ENCODE results near the gene SPECC1L.

The SPECC1L gene

DNA sequence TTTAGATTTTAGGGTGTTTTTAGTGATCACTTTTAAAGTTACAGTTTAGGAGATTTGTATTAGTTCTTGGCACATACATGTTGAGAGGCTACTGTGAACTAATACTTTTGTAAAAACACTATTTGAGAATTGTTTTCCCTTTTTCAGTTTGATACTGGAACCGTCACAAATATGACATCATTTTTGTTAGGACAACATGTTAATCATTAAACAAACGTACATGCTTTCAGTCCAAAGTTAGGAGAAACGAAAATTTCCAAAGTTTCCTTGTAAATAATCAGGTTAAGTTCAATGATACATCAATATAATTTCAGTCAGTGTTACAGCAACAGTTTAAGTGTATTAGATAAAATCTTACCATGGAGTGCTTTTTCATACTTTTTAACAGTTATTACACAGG is 53.1 kb downstream of the SPECC1L start:
- no peak for DNase-seq

DNA sequence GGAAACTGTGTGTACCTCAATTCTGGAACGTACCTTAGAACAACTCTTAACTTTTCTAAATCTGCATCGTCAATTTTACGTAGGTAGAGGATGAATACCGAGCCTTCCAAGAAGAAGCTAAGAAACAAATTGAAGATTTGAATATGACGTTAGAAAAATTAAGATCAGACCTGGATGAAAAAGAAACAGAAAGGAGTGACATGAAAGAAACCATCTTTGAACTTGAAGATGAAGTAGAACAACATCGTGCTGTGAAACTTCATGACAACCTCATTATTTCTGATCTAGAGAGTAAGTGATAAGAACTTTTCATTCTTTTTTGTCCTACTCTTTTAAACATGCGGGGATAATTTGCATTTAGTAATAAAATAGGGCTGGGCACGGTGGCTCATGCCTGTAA is 53.5 kb downstream of the SPECC1L start:
- DNase-seq: no peak

DNA sequence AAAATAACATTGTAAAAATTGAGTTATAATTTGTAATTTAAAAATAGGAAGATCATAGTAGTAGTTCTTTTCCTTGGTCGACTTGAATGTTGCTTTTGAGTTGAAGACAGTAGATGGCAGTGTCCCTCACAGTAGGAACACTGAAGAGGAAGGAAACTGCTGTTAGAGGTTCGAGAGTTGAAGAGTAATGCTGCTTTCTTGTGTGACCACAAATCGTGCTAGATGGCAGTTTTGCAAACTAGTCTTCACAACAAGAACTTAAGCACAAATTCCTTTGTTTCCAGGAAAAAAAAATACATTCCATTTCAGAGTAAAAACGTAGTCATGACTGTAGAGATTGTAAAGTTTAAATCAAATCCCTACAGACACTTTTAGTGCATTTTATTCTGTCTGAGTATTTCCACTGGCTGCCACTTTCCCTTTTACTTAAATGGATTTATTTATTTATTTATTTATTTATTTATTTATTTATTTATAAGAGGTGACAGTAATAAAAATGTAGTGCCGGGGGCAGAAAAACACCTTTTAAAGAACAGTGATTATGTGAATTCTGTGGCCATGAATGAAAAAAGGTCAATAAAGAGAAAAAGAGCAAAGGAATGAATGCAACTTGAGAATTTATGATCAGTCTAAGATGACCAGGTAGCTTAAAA is 54.6 kb downstream of the SPECC1L start:
- no peak for DNase-seq

DNA sequence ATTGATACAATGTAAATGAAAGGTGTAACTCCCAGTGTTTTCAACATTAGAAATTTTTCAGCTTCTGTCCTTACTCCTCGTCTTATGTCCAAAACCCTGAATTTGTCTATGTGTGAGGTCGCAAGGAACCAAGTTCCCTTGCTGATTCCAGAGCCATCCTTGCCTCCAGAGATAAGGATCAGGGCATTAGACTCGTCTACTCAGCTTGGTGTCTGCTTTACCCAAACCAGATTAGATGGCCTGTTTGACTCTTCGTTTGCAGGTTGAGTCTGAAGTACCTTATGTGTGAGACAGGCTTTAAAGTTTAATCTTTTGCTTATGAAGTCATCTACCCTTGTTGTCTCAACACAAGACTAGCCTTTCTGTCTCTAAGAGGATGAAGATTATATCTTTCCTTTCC is 55.6 kb downstream of the SPECC1L start:
- no peak for DNase-seq

DNA sequence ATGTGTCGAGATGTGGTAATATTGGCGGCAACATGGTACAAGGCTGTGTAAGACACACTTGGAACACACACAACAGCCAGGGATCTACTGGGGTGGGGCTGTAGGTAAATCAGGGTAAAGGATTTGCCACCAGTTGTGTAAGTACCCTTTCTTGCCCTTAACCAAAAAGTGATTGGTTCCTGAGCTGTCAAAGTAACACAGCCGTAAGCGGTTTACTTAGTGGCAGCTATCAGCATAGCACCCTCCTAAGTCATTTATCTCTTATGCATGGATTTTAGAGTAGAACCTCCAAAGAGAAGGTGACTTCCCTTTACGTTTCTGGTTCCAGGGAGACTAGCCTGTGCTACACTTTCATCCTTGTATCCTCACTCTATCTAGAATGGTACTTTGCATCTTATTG is 57.2 kb downstream of the SPECC1L start:
- no peak for DNase-seq

DNA sequence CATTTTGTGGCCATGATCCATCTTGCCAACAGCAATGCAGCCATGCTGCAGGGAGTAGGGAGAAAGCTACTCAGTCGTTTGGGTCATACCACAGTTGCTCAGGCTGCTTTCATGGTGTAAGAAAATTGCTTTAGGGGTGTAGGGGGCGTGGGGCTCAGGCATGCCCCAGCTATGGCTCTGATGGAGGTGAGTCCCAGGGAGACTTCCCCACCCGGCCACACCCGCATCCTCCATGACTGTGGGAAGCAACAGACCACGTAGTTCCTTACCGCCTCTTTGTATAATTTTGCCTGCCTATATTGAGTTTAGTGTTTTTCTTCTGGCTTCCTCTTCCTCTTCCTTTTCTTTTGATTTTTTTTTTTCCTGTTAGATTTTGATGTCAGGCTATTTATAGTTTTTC is 58.8 kb downstream of the SPECC1L start:
- no peak for DNase-seq

DNA sequence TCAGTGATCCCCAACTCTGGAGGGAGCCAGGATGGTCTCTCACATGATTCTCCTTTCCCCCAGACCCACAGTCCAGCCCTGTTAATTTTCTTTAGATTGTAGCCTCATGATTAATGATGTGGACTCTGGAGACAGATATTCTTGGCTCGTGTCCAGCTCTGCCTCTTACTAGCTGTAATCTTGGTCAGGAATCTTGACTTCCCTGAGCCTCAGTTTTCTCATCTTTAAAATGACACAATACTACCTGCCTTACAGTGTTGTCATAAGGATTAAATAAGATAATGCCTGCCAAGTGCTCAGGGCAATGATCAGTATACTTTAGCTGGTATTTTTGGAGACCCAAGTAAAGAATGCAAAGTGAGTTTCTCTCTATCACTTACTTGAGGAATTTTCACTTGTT is 60.0 kb downstream of the SPECC1L start:
- no peak for DNase-seq

DNA sequence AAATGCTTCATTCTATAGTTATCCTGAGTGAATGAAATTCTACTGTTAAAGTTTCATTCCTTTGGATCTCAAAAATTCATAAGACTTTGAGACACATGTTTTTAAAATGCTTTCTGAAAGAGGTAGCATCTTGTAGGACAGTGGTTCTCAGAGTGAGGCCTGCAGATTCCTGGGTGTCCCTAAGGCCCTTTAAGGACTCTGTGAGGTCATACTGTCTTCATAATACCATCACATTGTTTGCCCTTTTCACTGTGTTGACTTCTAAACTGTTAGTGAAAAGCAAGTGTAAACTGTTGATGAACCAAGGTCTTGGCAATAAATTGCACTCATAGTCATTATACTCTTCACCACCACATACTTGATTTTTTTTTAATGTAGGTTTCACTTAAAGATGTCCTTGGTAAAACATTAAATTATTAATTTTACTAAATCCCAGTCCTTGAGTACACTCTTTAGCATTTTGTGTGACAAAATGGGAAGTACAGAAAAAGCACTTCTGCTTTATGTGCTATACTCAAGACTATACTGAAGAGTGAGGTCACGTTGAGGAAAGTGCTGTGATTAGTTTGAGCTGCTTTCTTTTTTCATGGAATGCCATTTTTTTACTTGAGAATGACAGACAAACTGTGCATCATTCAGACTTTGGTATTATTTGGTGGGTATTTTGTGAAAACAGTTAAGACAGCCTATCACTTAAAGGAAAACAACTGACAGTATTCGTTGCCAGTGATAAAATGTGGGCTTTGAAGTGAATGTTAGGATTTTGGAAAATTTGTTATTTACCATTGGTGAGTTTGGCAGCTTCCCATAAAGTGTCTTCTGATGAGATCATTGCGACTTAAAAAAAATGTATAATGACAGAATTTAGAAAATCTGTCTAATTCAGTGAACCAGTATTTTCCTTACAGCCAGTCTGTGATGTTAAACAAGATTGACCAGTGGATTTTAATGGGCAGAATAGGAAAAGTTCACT is 61.1 kb downstream of the SPECC1L start:
- no peak for DNase-seq

DNA sequence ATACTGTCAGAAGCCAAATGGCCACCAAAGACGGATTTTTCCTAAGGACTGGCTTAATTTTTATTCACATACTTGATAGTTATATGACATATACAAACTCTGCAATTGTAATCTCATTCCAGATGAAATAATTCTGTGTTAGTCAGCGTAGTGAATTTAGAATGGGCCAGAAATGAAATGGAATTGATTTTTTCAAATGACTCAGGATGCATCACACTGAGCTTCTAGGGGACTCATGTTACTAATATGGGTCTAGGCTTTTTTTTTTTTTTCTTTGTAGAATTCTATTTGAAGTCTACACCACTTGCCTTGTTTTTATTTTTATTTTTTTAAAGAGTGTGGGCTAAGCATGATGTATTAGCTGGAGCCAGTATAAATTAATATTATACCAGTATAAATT is 62.7 kb downstream of the SPECC1L start:
- DNase-seq: no peak

DNA sequence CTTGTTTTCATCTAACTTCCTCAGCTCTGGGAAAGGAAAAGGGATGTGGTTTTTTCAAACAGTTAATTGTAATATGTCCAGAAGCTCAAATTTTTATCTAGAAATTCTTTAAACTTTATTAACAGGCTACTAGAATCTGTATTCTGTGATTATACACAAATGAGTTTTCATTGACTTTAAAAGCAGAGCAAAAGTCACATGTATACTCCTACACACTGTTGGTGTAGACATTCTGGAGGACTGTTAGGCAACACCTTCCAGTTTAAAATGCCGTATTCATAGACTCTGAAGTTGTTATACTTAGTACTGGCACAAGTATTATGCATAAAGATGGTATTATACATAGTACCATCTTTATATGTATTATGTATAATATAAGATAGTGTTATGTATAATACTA is 64.9 kb downstream of the SPECC1L start:
- DNase-seq: no peak

DNA sequence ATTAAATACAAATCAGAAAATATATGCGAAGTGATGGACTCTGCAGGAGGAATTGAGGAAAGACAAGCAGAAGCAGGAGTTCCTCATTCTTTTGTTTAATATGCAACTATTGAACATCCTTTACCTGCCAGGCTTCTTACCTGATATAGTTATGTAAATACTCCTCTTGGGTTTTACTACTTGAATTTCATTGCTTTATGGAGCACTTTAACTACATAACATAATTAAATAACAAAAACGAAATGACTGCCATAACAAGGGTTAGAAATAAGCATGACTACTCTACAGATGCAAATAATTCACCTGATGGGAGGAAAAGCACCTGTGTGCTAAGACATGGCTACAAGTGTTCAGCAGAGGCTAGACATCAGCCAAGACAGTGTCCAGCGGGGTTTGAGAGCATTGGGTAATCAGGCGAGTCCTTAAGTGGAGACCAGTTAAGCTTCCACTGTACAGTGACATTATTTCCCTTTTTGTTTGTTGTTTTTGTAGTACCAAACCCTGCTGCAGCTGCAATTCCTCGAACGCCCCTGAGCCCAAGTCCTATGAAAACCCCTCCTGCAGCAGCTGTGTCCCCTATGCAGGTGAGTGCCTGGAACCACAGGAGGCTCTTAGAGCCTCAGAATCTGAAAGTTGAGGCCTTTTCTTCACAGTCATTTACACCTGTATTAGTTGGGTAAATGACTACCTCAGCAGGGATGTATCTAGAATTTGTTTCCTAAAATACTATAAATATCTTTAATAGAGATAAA is 67.4 kb downstream of the SPECC1L start:
- DNase-seq: no peak

DNA sequence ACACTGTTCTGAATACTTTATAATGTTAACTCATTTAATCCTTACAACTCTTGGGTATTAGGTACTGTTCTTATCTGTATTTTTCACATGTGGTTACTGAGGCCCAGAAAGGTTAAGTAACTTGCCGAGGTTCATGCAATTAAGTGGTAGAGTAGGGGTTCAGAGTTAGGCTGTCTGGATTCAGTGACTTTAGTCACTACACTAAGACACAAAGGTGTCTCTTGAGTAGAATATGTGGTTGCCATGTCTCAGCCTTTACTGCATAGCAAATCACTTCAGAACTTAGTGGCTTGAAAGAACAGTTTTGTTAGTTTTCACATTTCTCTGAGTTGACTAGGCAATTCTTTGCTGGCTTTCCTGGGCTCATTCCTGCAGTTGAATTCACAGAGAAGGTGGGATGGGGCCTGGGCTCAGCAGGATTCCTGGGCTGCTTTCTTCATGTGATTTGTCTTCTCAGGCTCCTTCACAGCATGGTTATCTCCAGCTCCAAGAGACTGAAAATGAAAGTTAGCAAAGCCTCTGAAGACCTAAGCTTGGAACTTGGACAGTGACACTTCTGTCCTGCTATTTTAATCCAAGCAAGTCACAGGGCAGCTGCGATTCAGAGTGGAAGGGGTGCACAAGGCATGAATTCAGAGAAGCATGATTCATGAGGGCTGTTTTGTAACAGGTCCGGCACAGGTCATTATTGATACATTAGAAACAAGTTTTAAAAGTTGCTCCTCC is 68.3 kb downstream of the SPECC1L start:
- DNase-seq: no peak

DNA sequence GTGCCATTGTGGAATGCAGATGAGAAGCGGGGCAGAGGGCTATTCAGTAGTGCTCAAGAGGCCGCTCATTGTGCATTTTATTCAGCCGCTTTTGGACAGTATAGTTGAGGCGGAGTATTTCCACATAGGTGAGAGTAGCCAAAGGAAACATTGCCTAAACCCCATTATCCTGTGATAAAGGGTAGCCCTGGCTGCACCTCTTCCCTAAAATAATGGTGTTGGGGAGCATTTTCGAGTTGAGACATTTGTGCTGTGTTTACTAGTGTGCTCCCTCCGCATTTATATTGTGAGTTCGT is 68.8 kb downstream of the SPECC1L start:
- no peak for DNase-seq

DNA sequence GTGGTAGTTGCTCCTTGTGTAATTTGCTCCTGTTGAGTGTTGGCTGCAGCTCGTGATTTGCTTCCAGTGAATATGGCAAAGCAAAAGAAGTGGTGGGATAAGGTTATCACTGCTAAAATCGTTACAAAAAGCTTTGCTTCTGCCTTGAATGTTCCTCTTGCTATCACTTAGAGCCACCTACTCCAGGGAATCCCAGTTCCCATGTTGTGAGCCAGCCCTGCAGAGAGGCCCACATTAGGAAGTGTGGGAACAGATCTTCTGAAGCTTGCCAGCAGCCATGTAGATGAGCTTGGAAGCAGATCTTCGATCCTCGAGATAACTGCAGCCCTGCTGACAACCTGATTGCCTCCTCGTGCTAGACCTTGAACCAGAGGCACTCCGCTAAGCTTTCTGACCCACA is 71.0 kb downstream of the SPECC1L start:
- no peak for DNase-seq

DNA sequence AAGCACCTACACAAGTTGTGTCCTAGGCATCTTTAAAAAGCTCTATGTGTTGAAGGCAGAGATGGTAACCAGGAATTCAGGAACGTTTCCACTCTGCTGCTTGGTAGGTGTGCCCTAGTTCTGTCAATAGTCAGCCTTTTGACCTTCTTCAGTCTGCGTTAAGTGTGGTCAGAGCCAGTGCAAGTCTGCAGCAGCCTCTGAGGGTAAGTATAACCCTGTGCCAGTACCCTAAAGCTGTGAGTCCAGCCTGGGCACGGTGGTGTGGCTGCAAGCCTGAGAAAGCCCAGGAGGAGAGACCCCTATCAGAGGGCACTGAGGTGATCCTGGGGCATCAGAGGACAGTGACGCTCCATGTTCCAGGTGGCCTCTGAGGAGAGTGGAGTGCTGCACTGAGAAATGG is 80.0 kb downstream of the SPECC1L start:
- DNase-seq: no peak

DNA sequence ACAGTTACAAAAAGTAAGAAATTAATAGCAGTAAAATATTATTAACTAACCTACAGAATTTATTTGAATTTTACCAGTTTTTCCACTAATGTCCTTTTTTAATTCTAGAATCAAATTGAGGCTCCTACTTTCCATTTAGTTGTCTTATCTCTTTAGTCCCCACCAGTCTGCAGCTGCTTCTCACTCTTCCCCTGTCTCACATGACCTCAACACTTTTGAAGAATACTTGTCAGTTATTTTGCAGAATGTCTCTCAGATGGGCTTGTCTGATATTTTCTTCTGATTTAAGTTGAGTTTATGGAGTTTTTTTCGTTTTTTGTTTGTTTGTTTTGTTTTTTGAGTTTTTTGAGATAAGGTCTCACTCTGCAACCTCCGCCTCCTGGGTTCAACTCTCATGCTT is 82.5 kb downstream of the SPECC1L start:
- no peak for DNase-seq

DNA sequence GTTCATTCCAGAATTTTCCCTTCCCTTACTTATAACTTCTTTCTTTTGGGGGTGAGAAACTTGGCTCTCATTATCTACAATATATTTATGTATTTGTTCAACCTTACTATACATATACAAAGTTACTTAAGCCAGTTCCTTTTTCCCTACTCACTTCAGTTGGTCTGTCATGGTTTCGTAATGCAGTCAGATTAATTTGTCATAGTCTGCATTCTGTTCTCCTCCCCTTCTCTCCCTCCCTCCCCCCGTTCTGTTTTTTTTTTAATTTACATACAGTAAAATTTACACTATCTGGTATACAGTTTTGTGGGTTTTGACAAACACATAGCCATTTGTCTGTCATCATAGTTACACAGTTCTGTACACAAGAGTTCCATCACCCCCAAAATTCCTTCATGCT is 84.9 kb downstream of the SPECC1L start:
- DNase-seq: no peak

DNA sequence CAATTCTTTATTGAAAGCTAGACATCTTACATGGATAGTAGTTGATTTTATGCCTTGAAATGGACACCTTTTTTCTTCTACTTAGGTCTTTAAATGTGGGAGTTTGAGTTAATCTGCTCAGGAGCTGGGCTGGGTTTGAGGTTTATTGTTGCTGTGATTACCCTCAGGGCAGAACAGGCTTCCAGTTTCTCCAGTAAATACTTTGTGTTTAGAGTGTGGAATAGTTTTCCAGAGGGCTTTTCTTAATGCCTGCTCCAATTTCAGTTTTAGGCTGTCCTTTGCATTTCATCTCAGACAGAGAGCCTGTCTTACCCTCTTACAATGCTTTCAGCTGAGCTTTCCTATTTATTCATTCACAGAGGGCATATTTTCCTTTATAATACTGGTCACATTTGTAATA is 86.9 kb downstream of the SPECC1L start:
- DNase-seq: no peak

DNA sequence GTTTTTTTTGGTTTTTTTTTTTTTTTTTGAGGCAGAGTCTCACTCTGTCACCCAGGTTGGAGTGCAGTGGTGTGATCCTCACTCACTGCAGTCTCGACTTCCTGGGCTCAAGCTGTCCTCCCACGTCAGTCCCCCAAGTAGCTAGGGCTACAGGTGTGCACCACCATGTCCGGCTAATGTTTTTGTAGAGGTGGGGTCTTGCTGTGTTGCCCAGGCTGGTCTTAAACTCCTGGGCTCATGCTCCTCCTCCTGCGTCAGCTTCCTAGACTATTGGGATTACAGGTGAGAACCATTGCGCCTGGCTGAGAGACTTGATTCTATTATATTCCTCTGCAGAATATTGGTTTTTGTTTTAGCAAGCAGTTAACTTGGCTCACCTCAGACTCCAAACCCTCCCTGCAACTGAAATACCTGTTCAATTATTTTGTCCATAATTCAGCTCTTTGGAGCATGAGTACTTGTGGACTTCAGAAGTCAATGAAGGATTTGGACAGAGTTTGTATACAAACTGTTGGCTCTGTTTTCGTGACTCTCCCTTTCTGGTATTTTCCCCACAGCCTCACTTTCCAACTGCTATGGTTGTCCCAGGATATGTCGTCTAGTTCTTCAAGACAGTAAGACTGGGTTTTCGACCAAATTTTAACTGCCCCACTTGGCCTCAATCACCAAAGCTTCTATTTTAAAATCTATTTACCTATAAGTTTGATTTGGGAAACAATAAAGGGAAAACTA is 87.6 kb downstream of the SPECC1L start:
- DNase-seq: no peak

DNA sequence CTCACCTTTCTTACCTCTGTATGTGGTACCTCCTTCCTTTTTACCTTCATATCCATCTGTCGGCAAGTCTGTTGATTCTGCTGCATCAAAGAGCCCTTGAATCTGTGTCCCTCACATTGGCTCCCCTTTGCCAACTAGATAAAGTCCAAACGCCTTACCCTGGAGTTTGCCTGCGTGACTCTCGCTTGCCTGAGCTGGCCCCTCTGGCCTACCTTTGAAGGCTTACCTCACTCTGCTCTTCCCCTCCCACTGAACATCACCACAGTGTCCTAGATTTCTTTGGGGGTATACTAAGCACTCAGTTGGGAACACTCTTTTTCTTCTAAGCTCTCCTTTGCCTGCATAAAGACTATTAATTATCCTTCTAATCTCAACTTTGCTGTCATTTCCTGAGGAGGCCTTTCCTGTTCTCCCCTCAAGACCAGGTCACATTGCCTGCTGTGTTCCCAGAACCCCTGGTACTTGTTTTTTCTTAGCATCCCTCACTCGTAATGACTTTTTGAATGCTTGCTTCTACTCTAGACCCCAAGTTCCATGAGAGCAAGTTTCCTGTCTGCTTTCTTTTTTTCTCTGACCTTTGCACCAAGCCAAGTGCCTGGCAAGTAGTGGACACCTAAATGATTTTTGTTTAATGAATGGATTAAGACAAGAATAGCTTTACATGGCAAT is 89.0 kb downstream of the SPECC1L start:
- no peak for DNase-seq

DNA sequence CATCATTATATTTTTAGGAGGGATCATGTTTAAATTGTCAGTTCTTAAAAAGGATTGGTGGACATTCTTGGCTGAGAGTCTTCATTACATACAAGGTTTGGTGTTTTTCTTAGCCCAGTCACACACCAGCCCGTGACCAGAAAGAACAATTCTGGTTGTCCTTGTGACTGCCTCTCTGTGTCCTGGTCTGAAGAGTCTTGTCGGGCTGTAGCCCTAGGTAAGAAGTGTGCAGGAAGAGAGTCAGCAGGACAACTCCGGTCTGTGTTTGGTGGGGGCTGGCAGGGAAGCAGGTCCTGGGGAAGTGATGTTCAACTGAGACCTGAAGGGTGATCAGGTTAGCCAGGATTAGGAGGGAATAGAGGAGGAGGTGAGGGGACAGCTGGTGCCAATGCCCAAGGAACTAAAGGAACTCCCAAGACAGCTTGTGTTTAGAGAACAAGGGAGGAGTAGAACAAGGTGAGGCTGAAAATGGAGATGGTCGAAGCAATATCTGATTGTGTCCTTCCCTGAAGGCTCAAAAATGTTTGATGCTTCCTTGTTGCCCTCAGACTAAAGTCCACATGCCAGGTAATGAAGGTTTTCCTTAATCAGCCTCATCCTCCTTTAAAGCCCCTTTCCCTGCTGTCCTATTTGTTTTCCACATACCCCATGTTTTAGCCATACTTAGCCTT is 91.5 kb downstream of the SPECC1L start:
- no peak for DNase-seq

Data from cerebellar nuclear complex (tissue), 1 donor.